Glutamatergic neuron (in vitro differentiated cells): ENCODE results near the gene CA4. TPM values are rescaled to one million over a fixed set of nuclear protein-coding genes. Genes with fewer than 3 reads are reported as not detected.
A peak's percentile ranks its signal among the peaks of the same experiment; 100 is the strongest.

ENCODE experiments used
- DNase-seq: peaks from one replicate; pipeline ENCODE4 v3.0.0; 2022
- H3K27ac Mint-ChIP-seq: one replicate; pipeline ENCODE4 v1.8.0; 2020; ENCODE audit warnings: mild to moderate bottlenecking, mixed read lengths, inconsistent platforms; ENCODE audit not compliant: unreplicated experiment
- H3K27me3 Mint-ChIP-seq: one replicate; pipeline ENCODE4 v1.8.0; 2020; ENCODE audit warnings: mild to moderate bottlenecking, moderate library complexity, mixed read lengths, inconsistent platforms; ENCODE audit not compliant: unreplicated experiment
- H3K36me3 Mint-ChIP-seq: one replicate; pipeline ENCODE4 v1.8.0; 2020; ENCODE audit warnings: mild to moderate bottlenecking, mixed read lengths, inconsistent platforms; ENCODE audit not compliant: unreplicated experiment
- H3K4me1 Mint-ChIP-seq: one replicate; pipeline ENCODE4 v1.8.0; 2020; ENCODE audit warnings: mild to moderate bottlenecking, low read depth, mixed read lengths, inconsistent platforms; ENCODE audit not compliant: unreplicated experiment
- H3K4me3 Mint-ChIP-seq: one replicate; pipeline ENCODE4 v1.8.0; 2020; ENCODE audit warnings: mild to moderate bottlenecking, mixed read lengths, inconsistent platforms; ENCODE audit not compliant: unreplicated experiment
- H3K9me3 Mint-ChIP-seq: one replicate; pipeline ENCODE4 v1.8.0; 2020; ENCODE audit warnings: mild to moderate bottlenecking, moderate library complexity, mixed read lengths, inconsistent platforms; ENCODE audit not compliant: unreplicated experiment
- total RNA-seq: library from RNA; stranded (reverse); fragmentation: NEBNext Ultra II Directional; extraction: Animal tissue kit (Norgen Biotek cat#: 25700); gene quantifications from one replicate; pipeline ENCODE4 v1.2.1, GENCODE V29; 2021; ENCODE audit not compliant: unreplicated experiment
- TF ChIP-seq, protein P1 (sequence below): fragments of 200-600 bp; sonication (generic); IDR thresholded peaks from one replicate; pipeline ENCODE4 v1.5.0; 2021; ENCODE audit not compliant: partially characterized antibody, unreplicated experiment

The CA4 gene
- total RNA-seq, 1 donor from 2014 or later, result 0.98 TPM

DNA sequence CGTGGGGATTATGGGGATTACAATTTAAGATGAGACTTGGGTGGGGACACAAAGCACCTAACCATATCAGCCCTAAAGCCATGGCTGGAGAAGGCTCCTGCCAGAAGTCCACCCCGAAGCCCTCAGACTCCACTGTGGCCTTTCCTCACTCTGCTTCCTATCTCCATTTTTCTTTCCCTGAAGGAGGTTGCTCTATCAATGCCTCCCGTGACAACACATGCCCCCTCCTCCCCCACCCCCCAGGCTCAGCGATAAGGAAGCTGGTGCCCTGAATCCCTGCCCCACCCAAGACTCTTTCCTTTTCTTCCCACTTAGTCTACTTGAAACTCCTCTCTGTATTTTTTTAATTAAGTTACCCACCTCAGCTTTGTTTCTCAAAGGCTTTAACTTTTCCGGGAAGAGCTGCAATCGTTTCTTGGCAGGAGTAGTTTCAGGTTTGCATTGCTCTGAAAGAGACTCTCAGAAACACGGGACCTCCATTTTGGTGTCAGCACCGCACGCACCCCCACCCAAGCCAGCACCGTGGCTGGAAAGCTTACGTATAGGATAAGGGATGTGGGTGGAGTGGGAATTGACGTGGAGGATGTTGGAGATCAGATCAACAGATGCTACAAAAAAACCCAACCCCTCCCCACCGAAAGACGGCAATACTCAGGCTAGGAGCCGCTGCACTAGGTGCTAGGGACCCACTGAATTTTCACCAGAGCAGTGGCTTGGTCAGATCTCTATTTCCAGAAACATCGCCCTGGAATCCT, 15.2 kb upstream of the CA4 start:
- peak overlapping the region; percentile 98 for H3K4me3 Mint-ChIP-seq

DNA sequence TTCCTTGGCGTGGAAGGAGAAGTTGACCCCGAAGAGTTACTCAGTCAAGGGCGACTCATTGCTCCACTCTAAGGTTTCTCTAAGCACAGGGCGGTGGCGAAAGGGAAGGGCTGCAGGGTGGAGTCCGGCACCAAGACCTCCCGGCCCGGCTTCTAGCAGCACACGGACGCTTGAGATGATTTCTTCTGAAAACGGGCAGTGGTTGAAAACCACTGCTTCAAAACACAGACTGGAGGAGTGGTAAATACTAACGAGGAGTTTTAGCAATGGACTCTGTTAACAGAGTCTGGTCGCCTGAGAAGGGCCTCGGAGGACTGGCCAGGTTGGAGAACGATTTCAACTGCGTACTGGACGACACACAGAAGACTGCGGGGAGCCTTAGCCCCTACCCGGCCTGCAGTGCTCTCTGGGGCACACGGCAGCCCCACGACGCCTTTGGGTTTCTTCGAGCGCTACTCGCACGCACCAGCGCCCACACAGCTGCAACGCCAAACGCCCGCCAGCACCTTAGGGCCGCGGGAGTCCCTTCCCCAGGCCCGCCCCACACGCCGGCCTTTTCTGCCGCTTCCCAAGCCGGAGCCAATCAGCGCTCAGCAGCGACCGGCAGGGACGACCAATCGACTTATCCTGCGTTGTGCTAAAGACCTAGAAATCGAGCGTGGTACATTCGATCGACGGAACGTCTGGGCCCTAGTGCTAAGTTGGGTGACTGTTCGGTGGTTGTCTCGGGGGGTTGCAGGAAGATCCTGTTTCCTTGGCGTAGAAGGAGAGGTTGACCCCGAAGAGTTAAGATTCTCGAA, 14.4 kb upstream of the CA4 start:
- peak overlapping the region; percentile 75 for H3K27ac Mint-ChIP-seq
- peaks cover 8% of the 10 kb centered on the region for H3K4me1 Mint-ChIP-seq
- DNase-seq, result peak; percentile 85
- H3K27me3 Mint-ChIP-seq, result peaks cover 6% of the 10 kb centered on the region
- TF ChIP-seq, protein P1, sequence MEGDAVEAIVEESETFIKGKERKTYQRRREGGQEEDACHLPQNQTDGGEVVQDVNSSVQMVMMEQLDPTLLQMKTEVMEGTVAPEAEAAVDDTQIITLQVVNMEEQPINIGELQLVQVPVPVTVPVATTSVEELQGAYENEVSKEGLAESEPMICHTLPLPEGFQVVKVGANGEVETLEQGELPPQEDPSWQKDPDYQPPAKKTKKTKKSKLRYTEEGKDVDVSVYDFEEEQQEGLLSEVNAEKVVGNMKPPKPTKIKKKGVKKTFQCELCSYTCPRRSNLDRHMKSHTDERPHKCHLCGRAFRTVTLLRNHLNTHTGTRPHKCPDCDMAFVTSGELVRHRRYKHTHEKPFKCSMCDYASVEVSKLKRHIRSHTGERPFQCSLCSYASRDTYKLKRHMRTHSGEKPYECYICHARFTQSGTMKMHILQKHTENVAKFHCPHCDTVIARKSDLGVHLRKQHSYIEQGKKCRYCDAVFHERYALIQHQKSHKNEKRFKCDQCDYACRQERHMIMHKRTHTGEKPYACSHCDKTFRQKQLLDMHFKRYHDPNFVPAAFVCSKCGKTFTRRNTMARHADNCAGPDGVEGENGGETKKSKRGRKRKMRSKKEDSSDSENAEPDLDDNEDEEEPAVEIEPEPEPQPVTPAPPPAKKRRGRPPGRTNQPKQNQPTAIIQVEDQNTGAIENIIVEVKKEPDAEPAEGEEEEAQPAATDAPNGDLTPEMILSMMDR, result no peak
- H3K4me3 Mint-ChIP-seq, result peak overlapping the region; percentile 98
- H3K9me3 Mint-ChIP-seq, result peaks cover 5% of the 10 kb centered on the region
- peaks cover 3% of the 10 kb centered on the region for H3K36me3 Mint-ChIP-seq

More for the DNA sequence above, 15.2 kb upstream of the CA4 start:
- peaks cover 3% of the 10 kb centered on the region for H3K36me3 Mint-ChIP-seq
- peak overlapping the region; percentile 75 for H3K27ac Mint-ChIP-seq
- TF ChIP-seq, protein P1, result no peak
- H3K4me1 Mint-ChIP-seq, result peaks cover 8% of the 10 kb centered on the region
- DNase-seq, result no peak
- H3K9me3 Mint-ChIP-seq, result peaks cover 5% of the 10 kb centered on the region
- peaks cover 1% of the 10 kb centered on the region for H3K27me3 Mint-ChIP-seq

DNA sequence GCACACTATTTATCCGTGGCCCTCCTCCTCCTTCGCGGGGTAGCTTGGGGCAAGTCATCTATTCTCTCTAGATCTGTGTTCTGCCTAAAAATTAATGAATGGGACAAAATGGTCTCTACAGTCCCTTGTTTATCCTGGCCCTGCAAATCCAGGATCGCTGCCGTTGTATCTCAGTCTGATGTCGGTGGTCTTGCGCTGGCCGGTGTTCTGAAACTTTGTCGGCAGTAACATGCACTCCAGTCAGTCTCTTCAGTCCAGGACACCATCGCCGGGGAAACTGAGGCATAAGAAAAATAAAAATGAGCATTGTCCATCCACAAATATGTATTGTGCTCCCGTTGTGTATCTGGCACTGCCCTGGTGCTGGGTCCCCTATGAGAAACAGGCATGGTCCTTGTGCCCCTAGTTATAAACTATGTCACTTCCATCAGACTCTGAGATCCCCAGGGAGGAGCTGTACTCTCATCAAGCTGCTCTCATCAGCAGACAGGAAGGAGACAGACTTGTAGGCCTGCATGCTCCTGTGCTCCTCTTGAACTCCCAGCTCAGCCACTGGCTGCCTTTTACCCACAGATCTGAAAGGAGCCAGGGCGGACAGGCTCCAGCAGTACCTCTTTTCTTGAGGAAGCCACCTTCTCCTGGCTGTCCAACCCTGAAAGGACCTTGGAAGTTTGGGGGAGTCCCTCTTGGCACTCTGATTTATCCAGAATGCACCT, 13.7 kb upstream of the CA4 start:
- Mint-ChIP-seq H3K4me1 (peaks cover 8% of the 10 kb centered on the region), H3K27ac (no peak overlapping the region), H3K36me3 (peaks cover 7% of the 10 kb centered on the region), H3K9me3 (peaks cover 9% of the 10 kb centered on the region), H3K4me3 (peak overlapping the region; percentile 98), H3K27me3 (peaks cover 10% of the 10 kb centered on the region)
- DNase-seq, result peak; percentile 9
- TF ChIP-seq, protein P1, result no peak

DNA sequence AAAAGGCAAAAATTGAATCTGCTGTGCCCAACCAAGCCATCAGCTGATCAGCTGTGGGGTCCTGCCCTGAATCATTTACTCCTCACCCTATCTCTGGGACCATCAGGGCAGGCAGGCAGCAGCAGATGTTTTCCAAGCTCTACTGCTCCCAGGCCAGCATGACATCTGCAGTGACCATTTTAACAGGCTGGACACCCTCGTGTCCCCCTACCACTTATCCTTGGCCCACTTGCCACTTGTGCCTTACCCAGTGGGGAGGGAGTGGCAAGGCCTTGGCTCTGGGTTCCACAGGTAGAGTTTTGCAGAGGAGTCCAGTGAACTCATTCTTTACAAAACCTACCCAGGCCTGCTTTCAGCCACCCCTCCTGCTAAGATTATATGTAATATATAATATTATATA, 12.0 kb upstream of the CA4 start:
- TF ChIP-seq, protein P1, result no peak
- peaks cover 13% of the 10 kb centered on the region for H3K27me3 Mint-ChIP-seq
- H3K4me3 Mint-ChIP-seq, result no peak overlapping the region
- peaks cover 14% of the 10 kb centered on the region for H3K4me1 Mint-ChIP-seq
- no peak overlapping the region for H3K27ac Mint-ChIP-seq
- peaks cover 7% of the 10 kb centered on the region for H3K36me3 Mint-ChIP-seq
- peaks cover 12% of the 10 kb centered on the region for H3K9me3 Mint-ChIP-seq
- peak; percentile 9 for DNase-seq
